Measurements from ENCODE around the gene TMEM135.
A peak's percentile ranks its signal among the peaks of the same experiment; 100 is the strongest.

Gene TMEM135

GRCh38 chr11:87203907-87204602 is 166.3 kb downstream of the TMEM135 start:
- Histone ChIP-seq H3K4me2 (ENCODE audit: low read length) (no peak overlapping the region), H3K4me1 (ENCODE audit: control insufficient read depth, low read depth, low read length) (no peaks in the 10 kb centered on the region), H3K79me1 (ENCODE audit: low read length) (no peaks in the 10 kb centered on the region), H3K27me3 (ENCODE audit: insufficient read depth, low read length, poor library complexity) (no peaks in the 10 kb centered on the region), H3K4me3 (ENCODE audit: low read length) (no peak overlapping the region), H3K36me3 (ENCODE audit: control insufficient read depth, insufficient read depth, low read length) (no peaks in the 10 kb centered on the region), H2BK120ac (ENCODE audit: low read depth, low read length) (no peak overlapping the region), H3K79me2 (ENCODE audit: control insufficient read depth, insufficient read depth, low read length) (no peaks in the 10 kb centered on the region), H2AK5ac (ENCODE audit: low read length) (no peak overlapping the region), H3K23ac (ENCODE audit: low read length) (no peak overlapping the region), H2BK15ac (replicated peaks; ENCODE audit: low read depth) (no peak overlapping the region), H2BK5ac (ENCODE audit: low read length) (no peak overlapping the region), H4K8ac (ENCODE audit: low read depth, low read length) (no peak overlapping the region), H3K9ac (ENCODE audit: low read length) (no peak overlapping the region), H3K27ac (ENCODE audit: low read depth, low read length) (no peak overlapping the region), H3K4ac (ENCODE audit: low read depth, low read length) (no peak overlapping the region), H3K56ac (ENCODE audit: low read length) (no peak overlapping the region), H3K18ac (ENCODE audit: low read length) (no peak overlapping the region), H4K5ac (ENCODE audit: low read length) (no peak overlapping the region)
- no CpG with 5 or more reads among the region's 5 CpGs for WGBS (ENCODE audit: extremely low coverage, insufficient coverage, low lambda C conversion rate)
- DNase-seq: no peak

DNA sequence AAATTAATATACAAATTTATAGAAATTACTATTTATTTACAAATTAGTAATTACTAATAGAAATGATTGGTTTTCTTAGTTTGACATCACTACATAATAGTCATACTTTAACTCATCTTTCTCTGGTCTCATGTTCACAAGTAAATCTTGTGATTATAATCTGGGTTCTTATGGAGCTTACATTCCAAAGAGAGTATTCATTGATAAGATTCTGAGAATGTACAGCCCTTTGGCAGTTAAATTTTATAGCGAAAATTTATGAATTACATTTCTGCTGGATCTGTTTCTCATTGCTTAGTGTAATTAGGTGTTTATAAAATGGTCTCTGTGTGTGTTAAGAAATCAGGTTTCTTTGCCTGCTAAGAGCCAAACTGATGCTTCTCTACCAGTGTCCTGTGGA is 175.2 kb downstream of the TMEM135 start:
- H4K8ac ChIP-seq (ENCODE audit: low read depth, low read length): no peak overlapping the region
- H3K4ac ChIP-seq (ENCODE audit: low read depth, low read length): no peak overlapping the region
- H2AK5ac ChIP-seq (ENCODE audit: low read length): no peak overlapping the region
- no CpG with 5 or more reads among the region's 1 CpG for WGBS (ENCODE audit: extremely low coverage, insufficient coverage, low lambda C conversion rate)
- no peak overlapping the region for H3K56ac ChIP-seq (ENCODE audit: low read length)
- no peak overlapping the region for H3K9ac ChIP-seq (ENCODE audit: low read length)
- no peak overlapping the region for H3K27ac ChIP-seq (ENCODE audit: low read depth, low read length)
- H2BK120ac ChIP-seq (ENCODE audit: low read depth, low read length): no peak overlapping the region
- H2BK15ac ChIP-seq (replicated peaks; ENCODE audit: low read depth): no peak overlapping the region
- no peaks in the 10 kb centered on the region for H3K79me2 ChIP-seq (ENCODE audit: control insufficient read depth, insufficient read depth, low read length)
- no peak overlapping the region for H4K5ac ChIP-seq (ENCODE audit: low read length)
- no peak overlapping the region for H3K18ac ChIP-seq (ENCODE audit: low read length)
- no peak for DNase-seq
- H3K36me3 ChIP-seq (ENCODE audit: control insufficient read depth, insufficient read depth, low read length): no peaks in the 10 kb centered on the region
- H3K27me3 ChIP-seq (ENCODE audit: insufficient read depth, low read length, poor library complexity): no peaks in the 10 kb centered on the region
- no peak overlapping the region for H2BK5ac ChIP-seq (ENCODE audit: low read length)
- H3K4me3 ChIP-seq (ENCODE audit: low read length): no peak overlapping the region
- H3K23ac ChIP-seq (ENCODE audit: low read length): no peak overlapping the region
- H3K4me1 ChIP-seq (ENCODE audit: control insufficient read depth, low read depth, low read length): no peaks in the 10 kb centered on the region
- H3K4me2 ChIP-seq (ENCODE audit: low read length): no peak overlapping the region
- H3K79me1 ChIP-seq (ENCODE audit: low read length): peaks cover 3% of the 10 kb centered on the region

- Histone ChIP-seq H2BK120ac (ENCODE audit: low read depth, low read length) (no peak overlapping the region), H2BK15ac (replicated peaks; ENCODE audit: low read depth) (no peak overlapping the region), H3K56ac (ENCODE audit: low read length) (no peak overlapping the region), H3K4me1 (ENCODE audit: control insufficient read depth, low read depth, low read length) (no peaks in the 10 kb centered on the region), H3K36me3 (ENCODE audit: control insufficient read depth, insufficient read depth, low read length) (no peaks in the 10 kb centered on the region), H4K5ac (ENCODE audit: low read length) (no peak overlapping the region), H3K18ac (ENCODE audit: low read length) (no peak overlapping the region), H3K79me2 (ENCODE audit: control insufficient read depth, insufficient read depth, low read length) (no peaks in the 10 kb centered on the region), H3K4me3 (ENCODE audit: low read length) (no peak overlapping the region), H3K27me3 (ENCODE audit: insufficient read depth, low read length, poor library complexity) (no peaks in the 10 kb centered on the region), H4K8ac (ENCODE audit: low read depth, low read length) (no peak overlapping the region), H2AK5ac (ENCODE audit: low read length) (no peak overlapping the region), H3K23ac (ENCODE audit: low read length) (no peak overlapping the region), H3K9ac (ENCODE audit: low read length) (no peak overlapping the region), H3K79me1 (ENCODE audit: low read length) (peaks cover 3% of the 10 kb centered on the region), H2BK5ac (ENCODE audit: low read length) (no peak overlapping the region), H3K4me2 (ENCODE audit: low read length) (no peak overlapping the region), H3K4ac (ENCODE audit: low read depth, low read length) (no peak overlapping the region), H3K27ac (ENCODE audit: low read depth, low read length) (no peak overlapping the region)
- no CpG with 5 or more reads among the region's 2 CpGs for WGBS (ENCODE audit: extremely low coverage, insufficient coverage, low lambda C conversion rate)
- DNase-seq: no peak
Measured at GRCh38 chr11:87213444-87213843, 175.7 kb downstream of the TMEM135 start.

- no peak overlapping the region for H3K4me2 ChIP-seq (ENCODE audit: low read length)
- no peak overlapping the region for H3K4me3 ChIP-seq (ENCODE audit: low read length)
- DNase-seq: no peak
- no peak overlapping the region for H4K8ac ChIP-seq (ENCODE audit: low read depth, low read length)
- no peak overlapping the region for H4K5ac ChIP-seq (ENCODE audit: low read length)
- H3K4me1 ChIP-seq (ENCODE audit: control insufficient read depth, low read depth, low read length): no peaks in the 10 kb centered on the region
- H3K23ac ChIP-seq (ENCODE audit: low read length): no peak overlapping the region
- no peak overlapping the region for H2BK120ac ChIP-seq (ENCODE audit: low read depth, low read length)
- no peak overlapping the region for H3K56ac ChIP-seq (ENCODE audit: low read length)
- no peak overlapping the region for H3K4ac ChIP-seq (ENCODE audit: low read depth, low read length)
- H3K9ac ChIP-seq (ENCODE audit: low read length): no peak overlapping the region
- no peaks in the 10 kb centered on the region for H3K27me3 ChIP-seq (ENCODE audit: insufficient read depth, low read length, poor library complexity)
- H2AK5ac ChIP-seq (ENCODE audit: low read length): no peak overlapping the region
- H3K79me1 ChIP-seq (ENCODE audit: low read length): peaks cover 3% of the 10 kb centered on the region
- no peak overlapping the region for H2BK15ac ChIP-seq (replicated peaks; ENCODE audit: low read depth)
- no peak overlapping the region for H3K18ac ChIP-seq (ENCODE audit: low read length)
- H3K79me2 ChIP-seq (ENCODE audit: control insufficient read depth, insufficient read depth, low read length): no peaks in the 10 kb centered on the region
- H3K27ac ChIP-seq (ENCODE audit: low read depth, low read length): no peak overlapping the region
- H3K36me3 ChIP-seq (ENCODE audit: control insufficient read depth, insufficient read depth, low read length): no peaks in the 10 kb centered on the region
- no peak overlapping the region for H2BK5ac ChIP-seq (ENCODE audit: low read length)
- WGBS (ENCODE audit: extremely low coverage, insufficient coverage, low lambda C conversion rate): no CpG with 5 or more reads among the region's 1 CpG
Measured at GRCh38 chr11:87215236-87215635, 177.5 kb downstream of the TMEM135 start.

DNA sequence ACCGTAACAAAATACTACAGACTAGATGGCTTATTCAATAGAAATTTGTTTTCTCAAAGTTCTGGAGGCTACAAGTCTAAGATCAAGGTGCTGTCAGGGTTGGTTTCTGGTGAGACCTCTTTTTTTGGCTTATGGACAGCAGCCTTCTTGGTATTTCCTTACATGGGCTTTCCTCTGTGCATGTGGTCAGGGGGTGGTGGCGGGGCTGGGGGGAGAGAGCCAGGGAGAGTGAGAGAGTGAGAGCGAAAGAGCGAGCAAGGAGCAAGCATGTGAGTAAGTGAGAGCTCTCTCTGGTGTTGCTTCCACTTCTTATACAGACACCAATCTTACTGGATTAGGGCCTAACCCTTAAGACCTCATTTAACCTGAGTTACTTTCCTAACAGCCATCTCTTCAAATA is 181.5 kb downstream of the TMEM135 start:
- Histone ChIP-seq H2BK120ac (ENCODE audit: low read depth, low read length) (no peak overlapping the region), H3K56ac (ENCODE audit: low read length) (no peak overlapping the region), H3K4ac (ENCODE audit: low read depth, low read length) (no peak overlapping the region), H3K23ac (ENCODE audit: low read length) (no peak overlapping the region), H3K79me1 (ENCODE audit: low read length) (peaks cover 3% of the 10 kb centered on the region), H4K8ac (ENCODE audit: low read depth, low read length) (no peak overlapping the region), H3K27ac (ENCODE audit: low read depth, low read length) (no peak overlapping the region), H3K79me2 (ENCODE audit: control insufficient read depth, insufficient read depth, low read length) (no peaks in the 10 kb centered on the region), H3K9ac (ENCODE audit: low read length) (no peak overlapping the region), H2AK5ac (ENCODE audit: low read length) (no peak overlapping the region), H3K4me3 (ENCODE audit: low read length) (no peak overlapping the region), H3K27me3 (ENCODE audit: insufficient read depth, low read length, poor library complexity) (no peaks in the 10 kb centered on the region), H2BK15ac (replicated peaks; ENCODE audit: low read depth) (no peak overlapping the region), H2BK5ac (ENCODE audit: low read length) (no peak overlapping the region), H3K18ac (ENCODE audit: low read length) (no peak overlapping the region), H3K4me2 (ENCODE audit: low read length) (no peak overlapping the region), H3K36me3 (ENCODE audit: control insufficient read depth, insufficient read depth, low read length) (no peaks in the 10 kb centered on the region), H4K5ac (ENCODE audit: low read length) (no peak overlapping the region), H3K4me1 (ENCODE audit: control insufficient read depth, low read depth, low read length) (no peaks in the 10 kb centered on the region)
- WGBS (ENCODE audit: extremely low coverage, insufficient coverage, low lambda C conversion rate): no CpG with 5 or more reads among the region's 4 CpGs
- peak; percentile 68 for DNase-seq

DNA sequence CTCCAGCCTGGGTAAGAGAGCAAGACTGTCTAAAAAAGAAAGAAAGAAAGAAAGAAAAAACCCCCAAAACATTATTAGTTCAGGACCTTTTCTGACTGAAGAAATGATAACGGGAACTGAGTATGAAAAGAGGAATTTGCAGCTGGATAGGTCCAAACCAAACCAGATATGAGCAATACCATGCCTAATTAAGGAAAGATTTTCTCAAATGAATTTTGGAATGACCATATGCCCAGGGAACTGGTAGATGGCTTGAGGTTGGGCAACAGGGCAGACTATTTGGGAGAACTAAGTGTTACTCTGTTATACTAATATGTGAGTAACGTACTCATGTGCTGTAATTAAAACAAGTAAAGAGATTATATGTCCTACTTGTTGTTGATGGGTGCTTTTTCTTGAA is 186.1 kb downstream of the TMEM135 start:
- Histone ChIP-seq H3K36me3 (ENCODE audit: control insufficient read depth, insufficient read depth, low read length) (no peaks in the 10 kb centered on the region), H2BK15ac (replicated peaks; ENCODE audit: low read depth) (no peak overlapping the region), H2AK5ac (ENCODE audit: low read length) (no peak overlapping the region), H4K5ac (ENCODE audit: low read length) (no peak overlapping the region), H3K27me3 (ENCODE audit: insufficient read depth, low read length, poor library complexity) (no peaks in the 10 kb centered on the region), H3K4ac (ENCODE audit: low read depth, low read length) (no peak overlapping the region), H3K23ac (ENCODE audit: low read length) (no peak overlapping the region), H3K9ac (ENCODE audit: low read length) (no peak overlapping the region), H3K4me1 (ENCODE audit: control insufficient read depth, low read depth, low read length) (no peaks in the 10 kb centered on the region), H3K56ac (ENCODE audit: low read length) (no peak overlapping the region), H3K4me2 (ENCODE audit: low read length) (no peak overlapping the region), H3K79me2 (ENCODE audit: control insufficient read depth, insufficient read depth, low read length) (no peaks in the 10 kb centered on the region), H2BK120ac (ENCODE audit: low read depth, low read length) (no peak overlapping the region), H3K79me1 (ENCODE audit: low read length) (no peaks in the 10 kb centered on the region), H2BK5ac (ENCODE audit: low read length) (no peak overlapping the region), H3K27ac (ENCODE audit: low read depth, low read length) (no peak overlapping the region), H3K18ac (ENCODE audit: low read length) (no peak overlapping the region), H4K8ac (ENCODE audit: low read depth, low read length) (no peak overlapping the region), H3K4me3 (ENCODE audit: low read length) (no peak overlapping the region)
- DNase-seq: no peak
- no CpG with 5 or more reads among the region's 2 CpGs for WGBS (ENCODE audit: extremely low coverage, insufficient coverage, low lambda C conversion rate)
